Measurements from ENCODE around the gene ATP8A2. TPM values are rescaled to one million over a fixed set of nuclear protein-coding genes. Genes with fewer than 3 reads are reported as not detected.

ATP8A2 gene
- total and polyA plus RNA-seq, 2 donors = 1.1 to 1.5 TPM

GRCh38 chr13:25977671-25978070 is 605.9 kb downstream of the ATP8A2 start:
- Histone ChIP-seq H3K36me3 (ENCODE audit: control insufficient read depth in 2 of 2, insufficient read depth in 2 of 2, low read length in 1 of 2) (no peaks in the 10 kb centered on the region), H3K4me3 (ENCODE audit: low read length in 2 of 2) (no peak overlapping the region), H3K27ac (ENCODE audit: low read depth in 1 of 2, low read length in 1 of 2) (no peak overlapping the region), H3K4me1 (ENCODE audit: control insufficient read depth in 2 of 2, insufficient read depth in 2 of 2, low read length in 2 of 2) (peaks cover 5 to 26% of the 10 kb centered on the region in 2 donors), H3K9me3 (ENCODE audit: control insufficient read depth in 2 of 2, insufficient read depth in 1 of 2, low read length in 1 of 2) (no peaks in the 10 kb centered on the region), H3K27me3 (ENCODE audit: control insufficient read depth in 2 of 2, insufficient read depth in 1 of 2, low read length in 1 of 2) (peaks cover 0 to 4% of the 10 kb centered on the region in 2 donors)
- WGBS = 47% methylated on average over 4 of the region's 4 CpGs
- no peak for DNase-seq (ENCODE audit: low read depth in 6 of 9, low spot score in 9 of 9)

GRCh38 chr13:25978961-25979360 is 607.2 kb downstream of the ATP8A2 start:
- Histone ChIP-seq H3K27ac (ENCODE audit: low read depth in 1 of 2, low read length in 1 of 2) (no peak overlapping the region), H3K4me3 (ENCODE audit: low read length in 2 of 2) (no peak overlapping the region), H3K9me3 (ENCODE audit: control insufficient read depth in 2 of 2, insufficient read depth in 1 of 2, low read length in 1 of 2) (no peaks in the 10 kb centered on the region), H3K27me3 (ENCODE audit: control insufficient read depth in 2 of 2, insufficient read depth in 1 of 2, low read length in 1 of 2) (peaks cover 0 to 4% of the 10 kb centered on the region in 2 donors), H3K36me3 (ENCODE audit: control insufficient read depth in 2 of 2, insufficient read depth in 2 of 2, low read length in 1 of 2) (no peaks in the 10 kb centered on the region), H3K4me1 (ENCODE audit: control insufficient read depth in 2 of 2, insufficient read depth in 2 of 2, low read length in 2 of 2) (peaks cover 0 to 15% of the 10 kb centered on the region in 2 donors)
- WGBS = 97% methylated on average over 2 of the region's 2 CpGs
- DNase-seq (ENCODE audit: low read depth in 6 of 9, low spot score in 9 of 9) = no peak

DNA sequence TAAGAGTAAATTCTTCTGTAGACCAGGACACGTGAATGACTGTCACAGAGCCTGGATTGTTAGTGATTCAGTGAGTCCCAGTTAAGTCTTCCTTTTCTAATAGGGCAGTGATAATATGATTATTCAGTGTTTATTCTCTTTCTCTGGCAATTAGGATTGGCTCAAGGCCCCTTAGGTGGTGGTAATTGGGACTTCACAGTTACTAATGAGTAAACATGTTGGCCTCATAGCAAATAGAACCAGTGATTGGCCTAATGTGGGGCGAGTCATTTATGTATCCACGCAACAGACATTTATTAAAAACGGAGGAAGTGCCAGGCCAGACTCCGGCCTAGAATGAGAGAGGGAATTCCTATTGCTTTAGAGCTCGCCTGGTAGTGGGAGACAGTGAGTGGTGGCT is 607.6 kb downstream of the ATP8A2 start:
- H3K36me3 ChIP-seq (ENCODE audit: control insufficient read depth in 2 of 2, insufficient read depth in 2 of 2, low read length in 1 of 2) = no peaks in the 10 kb centered on the region
- no peaks in the 10 kb centered on the region for H3K9me3 ChIP-seq (ENCODE audit: control insufficient read depth in 2 of 2, insufficient read depth in 1 of 2, low read length in 1 of 2)
- H3K4me3 ChIP-seq (ENCODE audit: low read length in 2 of 2) = no peak overlapping the region
- peaks cover 0 to 4% of the 10 kb centered on the region in 2 donors for H3K27me3 ChIP-seq (ENCODE audit: control insufficient read depth in 2 of 2, insufficient read depth in 1 of 2, low read length in 1 of 2)
- no peak for DNase-seq (ENCODE audit: low read depth in 6 of 9, low spot score in 9 of 9)
- peaks cover 0 to 11% of the 10 kb centered on the region in 2 donors for H3K4me1 ChIP-seq (ENCODE audit: control insufficient read depth in 2 of 2, insufficient read depth in 2 of 2, low read length in 2 of 2)
- H3K27ac ChIP-seq (ENCODE audit: low read depth in 1 of 2, low read length in 1 of 2) = no peak overlapping the region
- 95% methylated on average over 6 of the region's 6 CpGs for WGBS

GRCh38 chr13:25980255-25980654 is 608.5 kb downstream of the ATP8A2 start:
- WGBS = 21% methylated on average over 2 of the region's 2 CpGs
- Histone ChIP-seq H3K27ac (ENCODE audit: low read depth in 1 of 2, low read length in 1 of 2) (no peak overlapping the region), H3K36me3 (ENCODE audit: control insufficient read depth in 2 of 2, insufficient read depth in 2 of 2, low read length in 1 of 2) (no peaks in the 10 kb centered on the region), H3K27me3 (ENCODE audit: control insufficient read depth in 2 of 2, insufficient read depth in 1 of 2, low read length in 1 of 2) (peaks cover 0 to 4% of the 10 kb centered on the region in 2 donors), H3K4me1 (ENCODE audit: control insufficient read depth in 2 of 2, insufficient read depth in 2 of 2, low read length in 2 of 2) (peaks cover 0 to 4% of the 10 kb centered on the region in 2 donors), H3K4me3 (ENCODE audit: low read length in 2 of 2) (no peak overlapping the region), H3K9me3 (ENCODE audit: control insufficient read depth in 2 of 2, insufficient read depth in 1 of 2, low read length in 1 of 2) (no peaks in the 10 kb centered on the region)
- no peak for DNase-seq (ENCODE audit: low read depth in 6 of 9, low spot score in 9 of 9)

GRCh38 chr13:25981060-25981459 is 609.3 kb downstream of the ATP8A2 start:
- no peaks in the 10 kb centered on the region for H3K9me3 ChIP-seq (ENCODE audit: control insufficient read depth in 2 of 2, insufficient read depth in 1 of 2, low read length in 1 of 2)
- H3K4me3 ChIP-seq (ENCODE audit: low read length in 2 of 2) = no peak overlapping the region
- no peak for DNase-seq (ENCODE audit: low read depth in 6 of 9, low spot score in 9 of 9)
- H3K4me1 ChIP-seq (ENCODE audit: control insufficient read depth in 2 of 2, insufficient read depth in 2 of 2, low read length in 2 of 2) = peaks cover 0 to 4% of the 10 kb centered on the region in 2 donors
- WGBS = 96% methylated on average over 1 of the region's 1 CpG
- no peak overlapping the region for H3K27ac ChIP-seq (ENCODE audit: low read depth in 1 of 2, low read length in 1 of 2)
- peaks cover 0 to 4% of the 10 kb centered on the region in 2 donors for H3K27me3 ChIP-seq (ENCODE audit: control insufficient read depth in 2 of 2, insufficient read depth in 1 of 2, low read length in 1 of 2)
- H3K36me3 ChIP-seq (ENCODE audit: control insufficient read depth in 2 of 2, insufficient read depth in 2 of 2, low read length in 1 of 2) = no peaks in the 10 kb centered on the region

DNA sequence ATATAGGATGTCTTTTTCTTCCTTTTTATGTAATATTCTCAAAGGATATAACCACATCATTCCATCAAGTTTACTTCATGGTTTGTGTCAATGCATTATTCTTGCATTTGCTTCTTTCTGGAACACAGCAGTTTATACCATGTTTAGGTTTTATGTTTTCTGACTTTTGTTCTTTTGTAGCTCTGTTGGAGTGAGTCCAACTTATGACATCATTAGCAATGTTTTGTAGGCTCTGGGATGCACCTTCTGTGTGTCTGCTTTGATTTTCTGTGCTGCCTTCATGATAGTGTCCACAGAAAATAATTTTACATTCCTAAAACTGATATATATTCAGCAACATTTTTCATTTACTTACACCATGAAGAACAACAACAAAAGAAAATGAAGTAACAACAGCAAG is 611.1 kb downstream of the ATP8A2 start:
- Histone ChIP-seq H3K4me3 (ENCODE audit: low read length in 2 of 2) (no peak overlapping the region), H3K27ac (ENCODE audit: low read depth in 1 of 2, low read length in 1 of 2) (no peak overlapping the region), H3K9me3 (ENCODE audit: control insufficient read depth in 2 of 2, insufficient read depth in 1 of 2, low read length in 1 of 2) (no peaks in the 10 kb centered on the region), H3K4me1 (ENCODE audit: control insufficient read depth in 2 of 2, insufficient read depth in 2 of 2, low read length in 2 of 2) (no peaks in the 10 kb centered on the region), H3K27me3 (ENCODE audit: control insufficient read depth in 2 of 2, insufficient read depth in 1 of 2, low read length in 1 of 2) (no peaks in the 10 kb centered on the region), H3K36me3 (ENCODE audit: control insufficient read depth in 2 of 2, insufficient read depth in 2 of 2, low read length in 1 of 2) (no peaks in the 10 kb centered on the region)
- DNase-seq (ENCODE audit: low read depth in 6 of 9, low spot score in 9 of 9) = no peak

DNA sequence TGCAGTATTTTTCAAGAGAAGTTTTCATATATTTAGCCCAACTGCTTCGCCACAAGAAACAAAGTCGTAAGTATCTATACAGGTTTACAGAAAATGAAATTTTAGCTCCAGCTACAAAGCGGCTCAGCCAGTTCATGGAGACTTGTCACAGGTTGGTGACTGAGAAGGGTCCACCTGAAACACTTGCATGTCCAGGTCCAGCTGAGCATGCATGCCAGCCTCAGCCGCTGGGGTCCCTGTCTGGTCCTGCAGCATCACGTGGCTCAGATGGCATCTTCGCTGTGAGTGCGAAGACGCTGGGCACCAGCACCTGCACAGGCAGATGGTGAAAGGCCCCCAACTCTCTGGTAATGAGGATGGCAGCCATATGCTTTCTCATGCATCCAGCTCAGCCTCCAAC is 616.2 kb downstream of the ATP8A2 start:
- no peaks in the 10 kb centered on the region for H3K36me3 ChIP-seq (ENCODE audit: control insufficient read depth in 2 of 2, insufficient read depth in 2 of 2, low read length in 1 of 2)
- 97% methylated on average over 8 of the region's 8 CpGs for WGBS
- H3K9me3 ChIP-seq (ENCODE audit: control insufficient read depth in 2 of 2, insufficient read depth in 1 of 2, low read length in 1 of 2) = peaks cover 0 to 4% of the 10 kb centered on the region in 2 donors
- H3K27me3 ChIP-seq (ENCODE audit: control insufficient read depth in 2 of 2, insufficient read depth in 1 of 2, low read length in 1 of 2) = no peaks in the 10 kb centered on the region
- no peak overlapping the region for H3K27ac ChIP-seq (ENCODE audit: low read depth in 1 of 2, low read length in 1 of 2)
- DNase-seq (ENCODE audit: low read depth in 6 of 9, low spot score in 9 of 9) = no peak
- H3K4me1 ChIP-seq (ENCODE audit: control insufficient read depth in 2 of 2, insufficient read depth in 2 of 2, low read length in 2 of 2) = no peaks in the 10 kb centered on the region
- no peak overlapping the region for H3K4me3 ChIP-seq (ENCODE audit: low read length in 2 of 2)

- Histone ChIP-seq H3K4me1 (ENCODE audit: control insufficient read depth in 2 of 2, insufficient read depth in 2 of 2, low read length in 2 of 2) (no peaks in the 10 kb centered on the region), H3K27me3 (ENCODE audit: control insufficient read depth in 2 of 2, insufficient read depth in 1 of 2, low read length in 1 of 2) (no peaks in the 10 kb centered on the region), H3K4me3 (ENCODE audit: low read length in 2 of 2) (no peak overlapping the region), H3K36me3 (ENCODE audit: control insufficient read depth in 2 of 2, insufficient read depth in 2 of 2, low read length in 1 of 2) (no peaks in the 10 kb centered on the region), H3K9me3 (ENCODE audit: control insufficient read depth in 2 of 2, insufficient read depth in 1 of 2, low read length in 1 of 2) (peaks cover 0 to 4% of the 10 kb centered on the region in 2 donors), H3K27ac (ENCODE audit: low read depth in 1 of 2, low read length in 1 of 2) (no peak overlapping the region)
- DNase-seq (ENCODE audit: low read depth in 6 of 9, low spot score in 9 of 9) = no peak
- 83% methylated on average over 3 of the region's 3 CpGs for WGBS
Observed at GRCh38 chr13:25988661-25989060, 616.9 kb downstream of the ATP8A2 start.

DNA sequence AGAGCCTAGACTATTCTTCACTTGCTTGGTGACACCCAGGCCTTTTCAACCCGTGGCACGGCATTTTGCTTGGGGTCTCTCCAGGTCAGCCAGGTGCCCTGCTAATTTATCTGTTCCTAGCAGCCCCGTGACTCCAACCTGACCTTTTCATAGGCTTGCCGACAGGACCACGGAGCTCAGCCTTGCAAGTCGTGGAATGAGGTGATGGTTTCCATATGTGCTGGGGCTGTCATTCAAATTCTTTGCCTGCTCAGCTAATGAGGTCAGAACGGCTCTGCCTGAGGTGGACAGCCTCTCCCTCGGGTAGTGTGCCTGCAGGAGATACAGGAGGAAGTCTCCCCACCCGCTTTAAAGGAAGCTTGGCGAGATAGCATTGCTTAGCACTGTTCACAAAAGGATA is 619.0 kb downstream of the ATP8A2 start:
- no peaks in the 10 kb centered on the region for H3K4me1 ChIP-seq (ENCODE audit: control insufficient read depth in 2 of 2, insufficient read depth in 2 of 2, low read length in 2 of 2)
- no peak overlapping the region for H3K4me3 ChIP-seq (ENCODE audit: low read length in 2 of 2)
- H3K36me3 ChIP-seq (ENCODE audit: control insufficient read depth in 2 of 2, insufficient read depth in 2 of 2, low read length in 1 of 2) = no peaks in the 10 kb centered on the region
- no peak overlapping the region for H3K27ac ChIP-seq (ENCODE audit: low read depth in 1 of 2, low read length in 1 of 2)
- no peak for DNase-seq (ENCODE audit: low read depth in 6 of 9, low spot score in 9 of 9)
- H3K9me3 ChIP-seq (ENCODE audit: control insufficient read depth in 2 of 2, insufficient read depth in 1 of 2, low read length in 1 of 2) = peaks cover 0 to 4% of the 10 kb centered on the region in 2 donors
- no peaks in the 10 kb centered on the region for H3K27me3 ChIP-seq (ENCODE audit: control insufficient read depth in 2 of 2, insufficient read depth in 1 of 2, low read length in 1 of 2)
- 56% methylated on average over 10 of the region's 10 CpGs for WGBS

DNA sequence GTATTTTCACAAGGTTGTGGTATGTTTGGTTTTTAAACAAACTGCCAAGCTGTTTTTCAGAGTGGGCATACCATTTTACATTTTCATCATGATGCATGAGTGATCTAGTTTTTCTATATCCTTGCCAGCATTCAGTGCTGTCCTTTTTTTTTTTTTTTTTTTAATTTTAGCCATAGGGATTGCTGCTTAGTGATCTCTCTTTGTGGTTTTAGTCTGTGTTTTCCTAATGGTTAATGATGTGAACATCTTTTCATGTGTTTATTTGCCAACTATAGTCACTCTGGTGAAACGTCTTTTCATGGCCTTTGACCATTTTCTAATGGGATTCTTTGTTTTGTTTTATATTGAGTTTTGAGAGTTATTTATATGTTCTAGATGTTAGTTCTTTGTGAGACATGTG is 620.3 kb downstream of the ATP8A2 start:
- H3K27me3 ChIP-seq (ENCODE audit: control insufficient read depth in 2 of 2, insufficient read depth in 1 of 2, low read length in 1 of 2) = no peaks in the 10 kb centered on the region
- H3K4me1 ChIP-seq (ENCODE audit: control insufficient read depth in 2 of 2, insufficient read depth in 2 of 2, low read length in 2 of 2) = no peaks in the 10 kb centered on the region
- no peak overlapping the region for H3K27ac ChIP-seq (ENCODE audit: low read depth in 1 of 2, low read length in 1 of 2)
- DNase-seq (ENCODE audit: low read depth in 6 of 9, low spot score in 9 of 9) = no peak
- H3K4me3 ChIP-seq (ENCODE audit: low read length in 2 of 2) = no peak overlapping the region
- H3K9me3 ChIP-seq (ENCODE audit: control insufficient read depth in 2 of 2, insufficient read depth in 1 of 2, low read length in 1 of 2) = peaks cover 0 to 4% of the 10 kb centered on the region in 2 donors
- WGBS = 82% methylated on average over 1 of the region's 1 CpG
- H3K36me3 ChIP-seq (ENCODE audit: control insufficient read depth in 2 of 2, insufficient read depth in 2 of 2, low read length in 1 of 2) = no peaks in the 10 kb centered on the region
